Brain microvascular endothelial cell (primary cell): ENCODE measurements around the gene CYFIP2.
A peak's percentile ranks its signal among the peaks of the same experiment; 100 is the strongest.

Experiments used
- DNase-seq: peaks from one replicate; pipeline ENCODE4 v3.0.0-alpha.2; 2020
- H3K27ac ChIP-seq: fragments of 250-450 bp; sonication (Bioruptor Pico); 2 replicates; pipeline ENCODE4 v1.5.1; 2020; ENCODE audit warnings: mild to moderate bottlenecking, moderate library complexity
- H3K27me3 ChIP-seq: fragments of 250-450 bp; sonication (Bioruptor Pico); replicated peaks from 2 replicates; pipeline ENCODE4 v1.5.1; 2020; ENCODE audit warnings: mild to moderate bottlenecking
- H3K36me3 ChIP-seq: fragments of 250-450 bp; sonication (Bioruptor Pico); replicated peaks from 2 replicates; pipeline ENCODE4 v1.5.1; 2020; ENCODE audit warnings: mild to moderate bottlenecking
- H3K4me3 ChIP-seq: 2 replicates; pipeline ENCODE4 v1.5.1; 2011; ENCODE audit warnings: low read depth, mild to moderate bottlenecking, control low read depth, low read length, moderate library complexity
- CTCF ChIP-seq: IDR thresholded peaks from 2 replicates; pipeline ENCODE4 v1.5.1; 2011; ENCODE audit warnings: low read depth, mild to moderate bottlenecking, moderate library complexity, low read length, control low read depth, inconsistent platforms; ENCODE audit errors: missing control alignments
- in situ Hi-C: cut with HindIII; loops from 2 replicates; pipeline ENCODE4 v1.10.0; 2017; ENCODE audit warnings: low sequenced_read_pairs, low pct_ligation_motif_present

Gene CYFIP2

GRCh38 chr5:157222506-157223230, 43.3 kb upstream of the CYFIP2 start:
- no peaks in the 10 kb centered on the region for H3K36me3 ChIP-seq
- no peak for TF ChIP-seq CTCF
- in situ Hi-C loops: no loop called here
- H3K27me3 ChIP-seq: no peaks in the 10 kb centered on the region
- no peak overlapping the region for H3K4me3 ChIP-seq
- DNase-seq: peak; percentile 44
- no peak overlapping the region for H3K27ac ChIP-seq

- in situ Hi-C loops: no loop called here
- no peak for DNase-seq
- H3K27ac ChIP-seq: no peak overlapping the region
- H3K36me3 ChIP-seq: no peaks in the 10 kb centered on the region
- H3K4me3 ChIP-seq: no peak overlapping the region
- H3K27me3 ChIP-seq: no peaks in the 10 kb centered on the region
- no peak for TF ChIP-seq CTCF
Measured at GRCh38 chr5:157225469-157226422, 40.2 kb upstream of the CYFIP2 start.

- Histone ChIP-seq H3K4me3 (no peak overlapping the region), H3K27ac (no peak overlapping the region), H3K27me3 (no peaks in the 10 kb centered on the region), H3K36me3 (no peaks in the 10 kb centered on the region)
- DNase-seq: no peak
- TF ChIP-seq CTCF: no peak
- in situ Hi-C loops: no loop called here
Measured at GRCh38 chr5:157230610-157231009, 35.3 kb upstream of the CYFIP2 start.

GRCh38 chr5:157232706-157233105, 33.2 kb upstream of the CYFIP2 start:
- Histone ChIP-seq H3K27me3 (no peaks in the 10 kb centered on the region), H3K36me3 (no peaks in the 10 kb centered on the region), H3K4me3 (no peak overlapping the region), H3K27ac (no peak overlapping the region)
- in situ Hi-C loops: no loop called here
- no peak for DNase-seq
- TF ChIP-seq CTCF: no peak

- no peaks in the 10 kb centered on the region for H3K27me3 ChIP-seq
- no peak for DNase-seq
- H3K27ac ChIP-seq: no peak overlapping the region
- no peak overlapping the region for H3K4me3 ChIP-seq
- TF ChIP-seq CTCF: no peak
- no peaks in the 10 kb centered on the region for H3K36me3 ChIP-seq
- in situ Hi-C loops: no loop called here
Measured at GRCh38 chr5:157233515-157233914, 32.4 kb upstream of the CYFIP2 start.
